Caco-2 (cell line): ENCODE measurements around the gene CDHR5. TPM values are rescaled to one million over a fixed set of nuclear protein-coding genes. Genes with fewer than 3 reads are reported as not detected.

Experiments used
- BruUV-seq: library from RNA; stranded (reverse); fragments of 400-500 nt; replicated peaks from 2 replicates; lab custom pipeline; 2021; lab: Mats Ljungman, UMichigan
- CTCF ChIA-PET: fragments of 300-600 bp; sonication (Branson Sonifier 250); formaldehyde crosslinking; loops from one replicate; lab custom pipeline; 2022; ENCODE audit warnings: antibody characterized with exemption; lab: Charles Lee
- POLR2A ChIA-PET: fragments of 300-600 bp; sonication (Branson Sonifier 250); formaldehyde crosslinking; loops from one replicate; lab custom pipeline; 2022; ENCODE audit warnings: antibody characterized with exemption; lab: Charles Lee
- DNase-seq, 2 experiments: peaks; one replicate each; pipeline versions ENCODE4 v3.0.0 to v3.0.0-alpha.2; 2020 to 2022
- H3K27me3 ChIP-seq: replicated peaks from 2 replicates; pipeline ENCODE4 v1.6.0; 2011; ENCODE audit warnings: low read length; ENCODE audit not compliant: control insufficient read depth, insufficient read depth
- H3K36me3 ChIP-seq: 2 replicates; pipeline ENCODE4 v1.5.1; 2011; ENCODE audit warnings: low read length; ENCODE audit not compliant: control insufficient read depth, insufficient read depth
- H3K4me1 ChIP-seq: fragments of 250-450 bp; sonication (Bioruptor Pico); 2 replicates; pipeline ENCODE4 v1.5.1; 2020; ENCODE audit warnings: mild to moderate bottlenecking
- H3K4me3 ChIP-seq: 2 replicates; pipeline ENCODE4 v1.5.1; 2011; ENCODE audit warnings: low read depth, mild to moderate bottlenecking, control low read depth, low read length
- H3K9me3 ChIP-seq: fragments of 250-450 bp; sonication (Bioruptor Pico); 2 replicates; pipeline ENCODE4 v1.5.1; 2020; ENCODE audit warnings: mild to moderate bottlenecking, moderate library complexity
- H3K27ac Mint-ChIP-seq: one replicate; pipeline ENCODE4 v1.8.0; 2022; ENCODE audit warnings: mixed read lengths; ENCODE audit not compliant: unreplicated experiment
- H3K27me3 Mint-ChIP-seq: one replicate; pipeline ENCODE4 v1.8.0; 2022; ENCODE audit warnings: mixed read lengths; ENCODE audit not compliant: insufficient read depth, unreplicated experiment
- H3K36me3 Mint-ChIP-seq: one replicate; pipeline ENCODE4 v1.8.0; 2022; ENCODE audit warnings: mild to moderate bottlenecking, mixed read lengths; ENCODE audit not compliant: insufficient read depth, unreplicated experiment
- H3K4me1 Mint-ChIP-seq: one replicate; pipeline ENCODE4 v1.8.0; 2022; ENCODE audit warnings: low read depth, mixed read lengths; ENCODE audit not compliant: unreplicated experiment
- H3K4me3 Mint-ChIP-seq: one replicate; pipeline ENCODE4 v1.8.0; 2022; ENCODE audit warnings: mild to moderate bottlenecking, moderate library complexity, mixed read lengths; ENCODE audit not compliant: unreplicated experiment
- H3K9me3 Mint-ChIP-seq: one replicate; pipeline ENCODE4 v1.8.0; 2022; ENCODE audit warnings: mixed read lengths; ENCODE audit not compliant: unreplicated experiment
- CTCF ChIP-seq, 2 experiments: fragments of 200-600 bp in 1 of 2; IDR thresholded peaks; 1 replicate in 1 of 2; 2 replicates in 1 of 2; pipeline versions ENCODE4 v1.5.1 to v1.8.0; 2011 to 2022; ENCODE audit warnings: antibody characterized with exemption in 1 of 2, control low read depth in 1 of 2, inconsistent platforms in 1 of 2, low read depth in 1 of 2, low read length in 1 of 2, mild to moderate bottlenecking in 1 of 2, moderate library complexity in 1 of 2; ENCODE audit not compliant: insufficient read depth in 1 of 2, severe bottlenecking in 1 of 2, unreplicated experiment in 1 of 2
- intact Hi-C: fragments of 100-400 bp; cut with micrococcal nuclease; formaldehyde crosslinking; loops from one replicate; pipeline ENCODE4 v1.10.0; 2022; ENCODE audit not compliant: unreplicated experiment
- total RNA-seq: library from RNA; stranded (reverse); gene quantifications from 2 replicates; pipeline ENCODE4 v1.2.3, GENCODE V29; 2022

The CDHR5 gene
- total RNA-seq, 1 experiment from 2014 or later: 42.0 TPM

- Mint-ChIP-seq H3K9me3 (no peaks in the 10 kb centered on the region), H3K36me3 (peaks cover 91% of the 10 kb centered on the region), H3K27ac (peak overlapping the region; percentile 58), H3K4me1 (peaks cover 5% of the 10 kb centered on the region), H3K27me3 (no peaks in the 10 kb centered on the region), H3K4me3 (peak overlapping the region; percentile 5)
- ChIA-PET POLR2A (interaction anchor here (1.6 kb wide), 1 partner anchor 58 kb away, joined by 5 read pairs; no protein-coding TSS in a partner anchor), CTCF (interaction anchor here (0.6 kb wide), 1 partner anchor 24 kb away, joined by 4 read pairs; no protein-coding TSS in a partner anchor)
- BruUV-seq: no TSS peak
- TF ChIP-seq CTCF (IDR thresholded peaks at IDR 0.05; ENCODE audit: insufficient read depth in 1 of 2, low read depth in 1 of 2, low read length in 1 of 2, severe bottlenecking in 1 of 2, unreplicated experiment in 1 of 2): peak in 1 of 2 experiments; percentile 51
- intact Hi-C loops: loop anchor here (5.0 kb wide), 1 partner anchor 35 kb away; the partner anchor contains the start of gene PHRF1
- DNase-seq: peak; percentile 67 to 68
- Histone ChIP-seq H3K36me3 (peaks cover 9% of the 10 kb centered on the region), H3K4me1 (peaks cover 27% of the 10 kb centered on the region), H3K4me3 (no peak overlapping the region), H3K27me3 (no peaks in the 10 kb centered on the region), H3K9me3 (no peaks in the 10 kb centered on the region)
Observed at GRCh38 chr11:612201-612960, 12.4 kb downstream of the CDHR5 start.

DNA sequence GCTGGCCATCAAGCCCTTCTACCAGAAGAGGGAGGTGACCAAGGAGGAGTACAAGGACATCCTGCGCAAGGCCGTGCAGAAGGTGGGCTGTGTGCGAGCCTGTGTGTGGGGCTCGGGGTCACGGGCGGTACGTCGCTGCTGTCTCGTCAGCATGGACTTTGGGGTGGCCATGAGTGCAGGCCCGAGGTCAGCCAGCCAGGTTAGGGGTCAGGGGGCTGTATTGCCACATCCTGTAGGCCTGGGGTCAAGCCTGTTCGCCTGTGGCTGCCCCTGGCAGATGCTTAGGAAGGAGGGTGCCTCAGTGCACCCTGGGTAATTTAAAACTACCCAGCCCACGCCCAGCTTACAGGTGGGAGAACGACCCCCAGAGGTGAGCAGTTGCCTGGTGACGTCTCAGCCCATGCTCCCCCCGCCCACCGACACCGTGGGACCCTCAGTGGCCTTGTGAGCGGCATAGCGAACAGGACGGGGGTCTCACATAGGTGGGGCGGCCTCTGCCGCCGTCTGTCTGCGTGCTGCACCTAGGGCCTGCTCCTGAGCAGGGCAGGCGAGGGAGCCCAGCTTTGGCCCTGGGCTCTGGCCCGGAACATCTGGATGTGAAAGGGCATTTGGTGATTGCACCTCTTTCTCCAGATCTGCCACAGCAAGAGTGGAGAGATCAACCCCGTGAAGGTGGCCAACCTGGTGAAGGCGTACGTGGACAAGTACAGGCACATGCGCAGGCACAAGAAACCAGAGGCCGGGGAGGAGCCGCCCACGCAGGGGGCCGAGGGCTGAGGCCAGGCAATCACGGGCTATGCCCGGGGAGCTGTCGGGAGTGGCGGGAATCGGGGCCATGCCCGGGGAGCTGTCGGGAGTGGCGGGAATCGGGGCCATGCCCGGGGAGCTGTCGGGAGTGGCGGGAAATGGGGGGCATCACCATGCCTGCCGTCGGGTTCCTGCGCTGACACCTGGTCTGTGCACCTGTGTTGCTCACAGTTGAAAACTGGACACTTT is 13.5 kb downstream of the CDHR5 start:
- intact Hi-C loops: loop anchor here (5.0 kb wide), 1 partner anchor 34 kb away; the partner anchor contains the start of gene PHRF1
- H3K4me3 ChIP-seq: no peak overlapping the region
- peaks cover 25% of the 10 kb centered on the region for H3K4me1 ChIP-seq
- TSS peak; percentile 3 for BruUV-seq
- H3K27me3 Mint-ChIP-seq: no peaks in the 10 kb centered on the region
- no peak for DNase-seq
- H3K4me3 Mint-ChIP-seq: no peak overlapping the region
- peaks cover 96% of the 10 kb centered on the region for H3K36me3 Mint-ChIP-seq
- ChIA-PET POLR2A (interaction anchor here (0.6 kb wide), 1 partner anchor 43 kb away, joined by 5 read pairs; no protein-coding TSS in a partner anchor), CTCF (no interaction called here)
- H3K36me3 ChIP-seq: peaks cover 13% of the 10 kb centered on the region
- no peaks in the 10 kb centered on the region for H3K9me3 Mint-ChIP-seq
- H3K4me1 Mint-ChIP-seq: peaks cover 5% of the 10 kb centered on the region
- no peaks in the 10 kb centered on the region for H3K9me3 ChIP-seq
- no peaks in the 10 kb centered on the region for H3K27me3 ChIP-seq
- H3K27ac Mint-ChIP-seq: no peak overlapping the region
- no peak for TF ChIP-seq CTCF (IDR thresholded peaks at IDR 0.05; ENCODE audit: insufficient read depth in 1 of 2, low read depth in 1 of 2, low read length in 1 of 2, severe bottlenecking in 1 of 2, unreplicated experiment in 1 of 2)
